ENCODE data around the gene KCNAB1.

The KCNAB1 gene

DNA sequence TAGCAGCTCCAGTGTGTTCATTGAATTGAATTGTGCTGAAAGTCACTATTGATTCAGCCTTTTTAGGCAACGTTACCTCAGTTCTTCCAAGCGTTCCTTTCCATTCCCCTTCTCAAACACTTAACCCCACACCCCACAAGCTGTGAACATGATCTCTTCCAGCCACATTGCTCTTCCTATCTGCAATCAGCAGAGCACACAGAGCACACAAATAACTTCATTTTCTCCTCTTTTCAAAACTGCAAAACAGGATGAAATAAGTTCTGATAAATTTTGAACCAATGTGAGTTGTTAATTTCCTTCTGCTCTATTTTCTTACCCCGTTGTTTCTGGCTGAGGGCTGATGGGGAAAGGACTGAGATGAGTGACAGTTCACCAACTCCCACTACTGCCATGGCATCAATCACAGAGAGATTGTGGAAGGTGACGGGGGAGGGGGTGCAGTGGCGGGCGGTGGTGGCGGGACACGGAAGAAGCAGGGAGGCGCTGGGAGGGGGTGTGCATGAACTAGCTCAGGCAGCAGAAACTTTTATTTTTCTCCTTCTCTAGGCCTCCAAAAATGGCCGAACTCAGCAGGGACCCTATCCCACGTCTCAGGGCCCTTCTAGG lies 287.3 kb downstream of the KCNAB1 start:
- DNase-seq (ENCODE audit: low spot score) = no peak

DNA sequence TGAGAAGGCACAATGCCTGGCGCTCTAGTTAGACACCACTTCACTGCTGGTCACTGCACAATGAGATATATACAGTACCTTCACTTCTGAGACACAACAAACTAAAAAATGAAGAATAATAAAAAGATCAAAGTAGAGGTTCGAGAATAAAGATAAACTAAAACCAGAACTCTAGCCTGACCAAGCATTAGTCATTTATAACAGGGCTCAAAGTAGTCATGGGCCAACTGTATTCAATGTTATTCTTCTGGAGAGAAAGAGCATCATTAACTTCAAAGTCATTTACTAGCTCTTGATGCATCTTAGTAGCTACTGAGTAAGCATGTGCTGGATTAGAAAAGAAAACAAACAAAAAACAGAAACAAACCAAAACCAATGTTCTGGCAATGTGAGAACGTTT lies 289.3 kb downstream of the KCNAB1 start:
- DNase-seq (ENCODE audit: low spot score) = no peak

DNA sequence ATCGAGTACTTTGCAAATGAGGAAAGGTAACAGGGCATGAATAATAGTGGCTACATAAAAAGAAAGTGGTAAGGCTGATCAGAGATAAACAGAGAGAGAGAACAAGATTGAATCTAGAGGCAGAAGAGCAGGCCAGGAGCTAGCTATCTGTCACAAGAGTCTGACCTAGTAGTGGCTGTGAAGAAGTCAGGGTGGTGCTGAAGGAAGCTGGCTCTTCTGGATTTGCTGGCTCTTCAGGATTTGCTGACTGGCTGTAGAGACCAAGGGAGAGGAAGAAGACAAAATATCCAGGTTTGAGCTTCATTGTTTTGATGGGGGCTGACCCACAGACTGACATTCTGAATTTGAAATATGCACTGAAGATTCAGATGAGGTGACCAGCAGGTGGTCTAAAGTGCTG lies 292.2 kb downstream of the KCNAB1 start:
- no peak for DNase-seq (ENCODE audit: low spot score)

DNA sequence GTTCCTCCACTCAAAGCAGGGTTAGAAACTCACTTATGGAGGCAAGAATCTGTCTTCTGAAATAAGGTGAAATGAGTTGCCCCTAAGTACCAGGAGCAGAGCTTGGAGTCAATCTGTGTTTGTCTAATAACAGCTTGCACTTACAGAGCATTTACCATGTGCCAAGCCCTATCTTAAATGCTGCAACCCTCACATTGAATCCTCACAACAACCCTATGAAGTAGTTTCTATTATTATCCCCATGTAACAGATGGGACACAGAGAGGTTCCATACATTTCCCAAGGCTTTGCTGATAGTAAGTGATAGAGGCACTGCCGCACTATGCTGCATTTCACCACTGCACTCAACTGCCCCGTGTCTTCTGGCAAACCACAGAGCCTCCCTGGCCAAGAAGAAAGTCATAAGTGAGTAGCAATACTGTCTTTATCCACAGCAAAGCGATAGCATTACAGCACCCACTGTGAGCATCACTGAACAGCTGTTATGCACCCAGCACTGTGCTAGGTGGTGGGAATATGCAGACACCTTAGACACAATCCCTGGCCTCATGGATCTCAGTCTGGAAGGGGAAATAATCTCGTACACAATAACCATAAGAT lies 293.0 kb downstream of the KCNAB1 start:
- DNase-seq (ENCODE audit: low spot score) = peak; percentile 55

DNA sequence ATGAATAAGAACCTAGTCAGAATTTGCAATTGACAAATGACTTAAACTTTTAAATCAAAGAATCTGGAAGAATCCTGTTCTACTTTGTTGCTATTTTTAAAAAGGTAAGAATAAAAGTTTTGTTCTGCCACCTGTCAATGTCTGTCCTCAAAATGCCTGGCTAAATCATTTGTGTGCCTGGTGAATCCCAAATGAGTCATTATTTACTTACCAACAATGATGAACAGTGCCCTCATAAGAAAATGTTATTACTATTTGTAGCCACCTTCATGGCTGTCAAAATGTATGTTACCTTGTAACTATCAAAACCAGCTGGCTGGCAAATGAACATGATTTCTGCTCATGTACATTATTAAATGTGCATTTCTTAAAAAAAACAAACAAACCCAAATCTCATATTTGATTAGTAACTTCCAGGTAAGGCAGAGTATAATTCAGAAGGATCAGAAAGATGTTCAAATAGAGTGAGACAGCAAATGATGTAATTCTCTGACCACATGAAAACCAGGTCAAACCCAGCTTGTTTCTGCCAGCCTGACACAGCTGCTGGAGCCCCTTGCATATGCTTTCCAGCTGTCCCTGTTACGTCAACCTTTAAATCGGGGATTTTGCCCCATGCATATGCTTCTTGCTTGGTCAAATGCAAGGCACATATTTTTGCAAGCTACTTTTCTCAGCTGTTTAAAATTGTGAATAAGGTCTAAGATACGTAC lies 296.6 kb downstream of the KCNAB1 start:
- peak; percentile 18 for DNase-seq (ENCODE audit: low spot score)

DNA sequence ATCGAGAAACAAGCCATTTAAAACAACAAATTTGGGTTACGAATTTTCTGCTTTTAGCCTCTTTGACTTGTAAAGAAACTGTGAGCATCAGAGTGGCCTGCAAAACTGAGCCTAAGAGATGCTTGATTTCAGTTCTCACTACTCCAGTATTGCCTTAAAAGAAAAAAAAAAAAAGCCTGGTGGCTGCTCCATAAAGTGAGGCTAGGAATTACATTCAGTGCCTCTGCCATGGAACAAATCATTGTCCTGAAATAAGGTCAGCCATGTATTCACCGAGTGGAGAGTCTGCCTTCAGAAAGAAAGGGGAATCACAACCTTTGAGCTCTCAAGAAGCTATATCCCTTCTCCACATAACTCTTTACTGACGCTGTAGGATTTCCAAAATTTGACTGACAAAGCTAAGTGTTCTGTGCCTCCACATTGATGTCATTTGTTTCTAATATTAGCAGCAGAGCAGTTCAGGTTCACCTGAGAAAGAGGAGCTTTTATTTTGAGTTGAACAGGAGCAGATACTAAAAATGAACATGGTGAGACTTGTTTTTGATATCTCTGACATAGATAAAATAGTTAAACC lies 297.3 kb downstream of the KCNAB1 start:
- peak; percentile 69 for DNase-seq (ENCODE audit: low spot score)

DNA sequence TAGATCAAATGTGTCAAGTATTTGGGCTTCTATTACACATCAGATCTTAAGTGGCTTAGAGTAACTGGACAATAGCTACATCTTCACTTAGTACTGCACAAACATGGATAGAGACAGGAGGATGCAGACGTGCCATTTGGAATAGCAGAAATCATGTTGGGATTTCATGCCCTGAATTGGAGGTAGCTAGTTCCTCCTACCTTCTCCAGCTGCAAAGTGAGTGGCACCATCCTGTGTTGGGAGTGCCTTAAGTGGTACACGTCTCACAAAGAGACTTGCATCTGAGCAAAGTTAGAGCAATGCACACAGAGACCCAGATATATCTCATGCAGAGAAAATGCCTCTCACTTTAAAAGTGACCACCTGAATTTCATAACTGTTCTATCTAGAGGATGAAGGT lies 298.1 kb downstream of the KCNAB1 start:
- no peak for DNase-seq (ENCODE audit: low spot score)

DNA sequence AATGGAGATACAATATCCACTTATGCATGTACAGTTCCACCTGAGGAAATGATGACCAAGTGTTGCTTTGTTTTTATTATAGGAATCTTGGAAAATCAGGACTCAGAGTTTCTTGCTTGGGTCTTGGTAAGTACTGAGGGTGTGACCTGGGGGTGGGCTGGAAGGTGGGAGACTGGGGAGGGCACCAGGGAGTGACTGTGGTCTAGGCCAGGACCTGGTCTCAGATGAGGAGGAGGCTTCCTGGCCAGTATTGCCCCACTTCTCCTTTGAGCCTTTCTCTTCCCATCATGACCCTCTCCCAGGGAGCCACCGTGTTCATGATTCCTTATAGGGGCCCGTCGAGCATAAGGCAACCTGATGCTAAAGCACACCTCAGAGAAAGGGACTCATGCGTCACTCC lies 301.2 kb downstream of the KCNAB1 start:
- no peak for DNase-seq (ENCODE audit: low spot score)

DNA sequence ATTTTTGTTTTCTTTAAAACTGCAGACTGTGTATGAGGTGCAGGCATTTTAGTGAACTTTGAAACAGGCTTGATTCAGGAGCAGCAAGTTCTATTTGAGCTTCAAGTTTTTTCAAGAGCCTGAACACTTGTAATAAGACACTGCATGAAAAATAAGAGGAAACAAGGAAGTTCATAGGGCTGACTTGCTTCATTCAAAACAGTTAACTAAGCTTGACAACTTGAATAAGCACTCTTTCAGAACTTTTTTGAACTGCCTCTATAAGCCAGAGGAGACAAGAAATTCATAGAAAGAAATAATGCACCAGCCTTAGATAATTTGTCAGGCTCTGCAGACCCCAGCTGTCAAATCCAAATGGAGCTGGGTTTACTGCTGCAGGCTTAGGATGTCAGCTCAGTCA lies 304.4 kb downstream of the KCNAB1 start:
- no peak for DNase-seq (ENCODE audit: low spot score)

DNA sequence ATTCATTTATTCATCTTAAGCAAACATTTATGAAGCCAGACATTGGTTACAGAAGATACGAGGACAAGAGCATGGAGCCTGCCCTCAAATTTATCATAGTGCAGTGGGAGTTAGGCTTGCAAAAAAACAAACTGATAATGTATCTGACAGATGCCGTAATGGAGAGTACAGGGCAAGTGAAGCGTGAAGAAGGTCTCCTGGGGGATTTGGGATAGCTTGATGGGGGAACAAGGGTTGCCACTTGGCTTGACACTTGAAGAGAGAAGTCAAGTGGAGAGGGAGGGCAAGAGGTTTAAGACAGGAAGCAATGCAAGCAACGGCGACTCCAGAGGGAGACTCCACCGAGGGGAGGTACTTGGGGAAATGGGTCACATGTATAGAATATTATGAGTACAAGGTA lies 305.3 kb downstream of the KCNAB1 start:
- no peak for DNase-seq (ENCODE audit: low spot score)

DNA sequence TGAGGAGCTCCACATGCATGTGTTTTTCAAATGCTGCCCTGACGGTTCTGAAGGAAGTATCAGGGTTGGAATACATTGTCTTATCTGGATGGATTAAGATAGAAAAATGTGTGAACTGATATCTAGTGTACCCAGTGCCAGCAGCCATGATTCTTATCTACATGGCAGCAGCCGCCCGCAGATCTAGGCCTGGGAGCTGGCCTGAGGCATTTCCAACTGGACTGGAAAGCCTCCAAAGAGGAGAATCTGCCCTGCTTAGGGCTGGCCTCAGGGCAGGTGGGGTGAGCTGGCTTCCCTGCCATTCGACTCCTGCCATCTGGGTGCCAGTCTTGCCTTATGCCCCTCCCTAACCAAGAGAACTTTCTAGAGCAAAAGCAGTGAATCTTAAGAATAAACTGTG lies 308.7 kb downstream of the KCNAB1 start:
- DNase-seq (ENCODE audit: low spot score) = peak; percentile 74

DNA sequence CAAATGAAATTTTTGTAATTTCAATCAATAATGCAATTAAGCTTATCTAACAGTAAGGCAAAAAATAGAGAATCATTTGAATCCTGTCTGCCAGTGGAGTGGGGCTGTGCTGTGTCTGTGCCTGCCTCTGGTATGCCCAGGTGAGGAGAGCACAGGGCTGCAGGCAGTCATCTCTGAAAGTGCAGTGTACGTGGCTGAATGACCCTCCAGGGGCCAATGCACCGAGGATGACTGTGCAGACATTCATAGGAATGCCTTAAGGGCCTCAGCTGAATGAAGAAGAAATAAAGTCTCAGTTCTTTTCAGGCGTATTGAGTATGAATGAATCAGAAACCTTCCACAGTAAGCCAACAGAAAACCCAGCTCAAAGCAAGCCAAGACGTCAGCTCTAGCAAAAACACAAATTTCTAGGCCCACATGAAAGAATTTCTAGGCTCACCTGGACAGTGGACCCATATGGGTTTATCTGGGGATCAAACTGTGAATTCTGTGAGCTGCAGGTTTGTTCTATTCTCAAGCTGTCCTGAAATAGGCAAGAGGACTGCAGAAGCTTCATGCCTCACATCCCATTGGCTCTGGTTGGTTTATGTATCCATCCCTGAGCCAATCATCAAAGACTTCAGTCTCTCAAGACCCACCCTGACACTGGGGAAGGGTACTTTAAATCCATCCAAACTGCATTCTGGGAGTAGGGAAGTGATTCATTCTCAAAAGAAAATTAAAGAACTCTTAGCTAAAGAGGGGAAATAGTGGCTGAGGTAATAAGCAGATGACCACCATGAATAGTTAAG lies 311.2 kb downstream of the KCNAB1 start:
- no peak for DNase-seq (ENCODE audit: low spot score)

DNA sequence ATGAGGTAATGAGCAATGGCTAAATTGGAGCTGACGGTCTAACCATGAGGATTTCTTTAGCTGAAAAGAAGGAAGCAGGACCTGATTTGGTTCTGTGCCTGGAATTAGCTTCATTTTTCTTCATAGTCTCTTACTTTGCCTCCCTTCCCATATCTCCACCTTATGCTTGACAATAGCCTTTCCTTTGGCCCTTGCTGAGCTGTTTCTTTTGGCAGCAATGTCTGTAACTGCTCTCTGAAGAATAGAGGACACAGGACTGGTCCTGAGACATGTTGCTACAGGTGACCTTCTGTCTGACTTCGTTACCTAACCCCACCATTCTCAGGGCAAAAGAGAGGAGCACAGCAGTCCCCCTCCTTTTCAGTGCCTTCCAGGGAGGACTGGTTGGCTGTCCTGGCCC lies 312.2 kb downstream of the KCNAB1 start:
- DNase-seq (ENCODE audit: low spot score) = no peak

DNA sequence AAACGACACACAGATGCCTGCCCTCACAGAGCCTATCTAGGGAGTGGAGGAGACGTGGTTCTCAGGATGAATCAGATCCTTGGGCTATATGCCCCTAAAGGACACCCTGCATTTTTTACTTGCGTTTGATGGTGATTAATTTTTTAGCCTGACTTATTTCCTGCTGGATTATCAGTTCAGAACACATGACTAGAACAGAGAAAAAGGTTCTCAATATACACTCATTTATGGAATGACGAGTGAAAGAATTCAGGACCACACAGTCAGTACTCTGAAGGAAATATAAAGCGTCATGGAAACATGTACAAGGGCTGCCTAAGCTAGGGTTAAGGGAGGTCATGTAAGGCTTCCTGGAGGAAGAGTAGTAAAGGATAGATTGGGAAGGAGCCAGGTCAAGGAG lies 312.8 kb downstream of the KCNAB1 start:
- DNase-seq (ENCODE audit: low spot score) = no peak

DNA sequence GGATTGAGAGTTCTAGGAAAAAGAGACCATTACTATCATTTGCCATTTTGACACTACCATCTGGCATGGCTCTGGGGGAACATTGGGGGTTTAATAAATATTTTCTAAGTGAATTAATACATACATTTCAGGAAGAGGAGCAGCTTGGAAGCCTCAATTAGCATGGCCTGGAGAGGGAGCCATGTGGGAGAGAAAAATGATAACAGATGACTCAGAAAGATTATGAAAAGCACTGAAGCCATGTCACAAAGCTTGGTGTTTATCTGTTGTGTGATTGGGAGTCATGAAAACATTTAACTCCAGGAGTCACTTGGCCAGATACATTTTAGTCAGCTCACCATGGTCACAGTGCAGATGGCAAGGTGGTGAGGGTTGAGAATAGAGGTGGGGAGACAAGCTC lies 313.5 kb downstream of the KCNAB1 start:
- DNase-seq (ENCODE audit: low spot score) = no peak

DNA sequence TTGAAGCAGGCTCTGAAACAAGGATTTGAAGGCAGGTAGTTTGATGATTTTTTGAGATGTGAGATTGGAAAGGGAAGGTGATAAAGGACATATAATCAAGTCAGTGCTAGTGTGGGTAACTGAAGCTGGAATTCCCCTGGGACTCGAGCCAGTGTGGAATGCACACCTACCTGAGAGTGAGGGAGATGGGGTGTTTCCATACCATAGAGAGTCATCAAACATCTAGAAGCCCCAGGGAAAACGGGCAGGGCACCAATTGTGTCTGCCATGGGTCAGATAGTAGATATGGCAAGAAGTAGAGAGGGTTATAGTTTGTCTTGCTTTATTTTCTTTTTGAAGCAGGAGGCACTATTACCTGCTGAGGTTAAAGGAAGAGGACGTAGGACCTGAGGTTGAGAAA lies 314.5 kb downstream of the KCNAB1 start:
- no peak for DNase-seq (ENCODE audit: low spot score)

DNA sequence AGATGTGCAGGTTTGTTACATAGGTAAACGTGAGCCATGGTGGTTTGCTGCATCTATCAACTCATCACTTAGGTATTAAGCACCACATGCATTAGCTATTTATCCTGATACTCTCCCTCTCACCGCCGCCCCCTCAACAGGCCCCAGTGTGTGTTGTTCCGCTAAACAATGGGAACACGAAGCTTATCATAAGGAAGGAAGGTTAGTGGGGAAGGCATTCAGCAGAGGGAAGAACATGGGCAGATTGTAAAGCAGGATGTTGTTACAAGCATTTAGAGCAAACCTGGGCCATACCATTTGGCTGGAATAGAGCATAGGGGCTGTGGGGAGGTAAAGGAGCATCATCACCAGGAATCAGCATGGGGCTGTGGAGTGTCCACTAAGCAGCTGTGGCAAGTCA lies 322.7 kb downstream of the KCNAB1 start:
- DNase-seq (ENCODE audit: low spot score) = no peak

DNA sequence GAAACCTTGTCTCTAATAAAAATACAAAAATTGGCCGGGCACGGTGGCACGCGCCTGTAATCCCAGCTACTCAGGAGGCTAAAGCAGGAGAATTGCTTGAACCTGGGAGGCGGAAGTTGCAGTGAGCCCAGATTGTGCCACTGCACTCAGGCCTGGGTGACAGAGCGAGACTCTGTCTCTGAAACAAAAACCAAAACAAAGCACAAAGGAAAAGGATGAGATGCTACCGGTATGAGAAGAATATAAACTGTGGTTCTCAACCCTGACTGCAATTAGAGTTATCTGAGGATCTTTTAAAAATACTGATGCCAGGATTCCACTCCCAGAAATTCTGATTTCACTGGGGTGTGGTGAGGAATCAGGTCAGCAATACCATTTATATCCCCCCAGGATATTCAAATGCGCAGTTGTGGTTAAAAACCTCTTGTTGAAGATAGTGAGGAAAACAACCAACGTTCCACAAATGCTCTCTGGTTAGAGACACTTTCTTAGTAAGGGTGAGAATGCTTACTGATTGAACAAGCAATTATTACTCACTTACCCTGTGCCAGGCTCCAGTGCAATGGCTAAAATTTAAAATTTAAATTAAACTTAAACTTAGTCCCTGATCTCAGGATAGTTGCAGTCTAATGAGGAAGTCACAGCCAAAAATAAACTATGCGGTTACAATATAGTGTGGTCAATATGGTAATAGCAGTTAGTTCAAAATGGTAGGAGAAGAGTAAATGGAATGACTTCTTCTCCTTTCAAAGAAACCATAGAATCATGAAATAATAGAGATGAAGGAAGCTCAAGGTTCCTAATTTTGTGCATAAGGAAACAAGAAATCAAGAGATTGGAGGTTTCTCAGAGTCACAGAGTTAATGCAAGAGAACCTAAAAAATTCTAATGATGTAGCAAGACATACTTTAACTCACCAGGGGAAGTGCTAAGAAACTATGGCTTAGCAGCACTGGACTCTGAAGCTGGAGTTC lies 325.0 kb downstream of the KCNAB1 start:
- no peak for DNase-seq (ENCODE audit: low spot score)

DNA sequence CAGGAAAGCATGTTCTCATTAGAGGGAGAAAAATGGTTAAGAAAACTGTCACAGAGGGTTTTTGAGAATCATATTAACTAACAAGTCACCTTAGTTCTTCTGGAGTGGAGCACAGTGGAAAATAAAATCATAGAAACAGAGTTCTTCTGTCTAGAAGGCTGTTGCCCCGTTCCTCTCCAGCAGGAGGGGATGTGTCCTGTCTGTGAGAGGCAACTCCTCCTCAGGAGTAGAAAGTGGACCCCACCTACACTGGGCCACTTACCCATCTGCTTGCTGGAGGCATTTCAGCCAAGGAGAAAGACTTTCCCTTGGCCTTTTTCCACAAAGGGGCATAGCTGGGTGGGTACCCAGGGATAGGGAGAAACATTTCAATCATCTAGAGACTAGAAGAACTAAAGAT lies 327.9 kb downstream of the KCNAB1 start:
- no peak for DNase-seq (ENCODE audit: low spot score)

DNA sequence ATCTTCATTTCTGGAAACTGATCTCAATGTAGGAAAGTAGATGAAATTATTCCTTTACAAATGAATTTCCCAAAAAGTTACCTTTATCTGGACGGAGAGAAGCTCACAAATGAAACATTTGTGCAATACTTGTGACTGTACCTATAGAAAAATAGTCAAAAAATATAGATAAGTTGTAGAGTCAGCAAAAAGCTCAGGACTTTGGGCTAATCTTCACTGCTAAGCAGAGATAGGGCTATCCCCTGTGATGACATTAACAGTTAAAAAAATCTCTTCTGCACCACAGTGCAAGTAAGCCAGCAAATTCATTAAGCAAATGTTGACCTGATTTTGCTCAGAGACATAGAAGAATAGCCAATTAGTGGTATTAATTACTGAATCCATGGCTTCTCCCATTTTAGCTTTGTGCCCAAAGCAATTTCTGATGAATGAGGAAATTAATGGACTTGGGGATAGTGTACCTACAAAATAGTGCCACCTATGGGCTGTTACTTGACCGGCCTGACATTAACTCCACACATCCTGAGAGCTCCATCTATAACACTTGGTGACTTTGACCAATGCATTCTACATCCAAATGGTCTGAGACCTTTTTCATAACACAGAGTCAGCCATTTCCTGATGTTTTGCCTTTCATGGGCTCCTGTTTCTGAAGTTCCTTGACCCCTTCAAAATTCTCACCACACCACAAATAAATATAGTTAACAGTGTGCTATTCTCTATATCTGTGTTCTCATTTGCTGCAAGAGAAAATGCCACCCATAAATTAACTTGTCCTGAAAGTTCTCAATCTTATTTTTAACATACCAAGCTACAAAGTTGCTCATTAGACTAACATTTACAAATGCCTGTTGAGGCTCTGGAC lies 329.6 kb downstream of the KCNAB1 start:
- DNase-seq (ENCODE audit: low spot score) = peak; percentile 69

Data from cerebellar cortex (tissue), 1 donor.